Measurements from ENCODE around the gene SPC25.

GRCh38 chr2:168926621-168927386, 36.6 kb upstream of the SPC25 start:
- TF ChIP-seq CTCF (IDR thresholded peaks at IDR 0.05), result no peak
- no peak for TF ChIP-seq POLR2AphosphoS5 (IDR thresholded peaks at IDR 0.05)

Measured in breast epithelium (tissue), 3 donors.